ENCODE measurements around the gene DPP6.
"Not testable (repeated sequence)": the region's sequence is repeated elsewhere in the genome, so short reads cannot be mapped to it uniquely, and the experiment has no call there.

Gene DPP6

DNA sequence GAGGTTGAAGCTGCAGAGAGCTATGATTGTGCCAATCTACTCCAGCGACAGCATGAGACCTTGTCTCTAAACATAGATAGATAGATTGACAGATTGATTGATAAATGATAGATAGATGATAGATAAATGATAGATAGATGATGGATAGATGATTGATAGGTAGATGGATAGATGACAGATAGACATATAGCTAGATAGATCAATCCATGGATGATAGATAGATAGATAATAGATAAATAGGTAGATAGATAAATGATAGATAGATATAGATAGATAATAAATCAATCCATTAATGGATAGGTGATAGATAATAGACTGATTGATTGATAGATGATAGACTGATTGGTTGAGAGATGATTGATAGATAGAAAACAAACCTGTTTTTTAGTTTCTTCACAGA, 601.1 kb downstream of the DPP6 start:
- no peak for DNase-seq (ENCODE audit: extremely low read depth, low read depth)
- TF ChIP-seq, protein P1, sequence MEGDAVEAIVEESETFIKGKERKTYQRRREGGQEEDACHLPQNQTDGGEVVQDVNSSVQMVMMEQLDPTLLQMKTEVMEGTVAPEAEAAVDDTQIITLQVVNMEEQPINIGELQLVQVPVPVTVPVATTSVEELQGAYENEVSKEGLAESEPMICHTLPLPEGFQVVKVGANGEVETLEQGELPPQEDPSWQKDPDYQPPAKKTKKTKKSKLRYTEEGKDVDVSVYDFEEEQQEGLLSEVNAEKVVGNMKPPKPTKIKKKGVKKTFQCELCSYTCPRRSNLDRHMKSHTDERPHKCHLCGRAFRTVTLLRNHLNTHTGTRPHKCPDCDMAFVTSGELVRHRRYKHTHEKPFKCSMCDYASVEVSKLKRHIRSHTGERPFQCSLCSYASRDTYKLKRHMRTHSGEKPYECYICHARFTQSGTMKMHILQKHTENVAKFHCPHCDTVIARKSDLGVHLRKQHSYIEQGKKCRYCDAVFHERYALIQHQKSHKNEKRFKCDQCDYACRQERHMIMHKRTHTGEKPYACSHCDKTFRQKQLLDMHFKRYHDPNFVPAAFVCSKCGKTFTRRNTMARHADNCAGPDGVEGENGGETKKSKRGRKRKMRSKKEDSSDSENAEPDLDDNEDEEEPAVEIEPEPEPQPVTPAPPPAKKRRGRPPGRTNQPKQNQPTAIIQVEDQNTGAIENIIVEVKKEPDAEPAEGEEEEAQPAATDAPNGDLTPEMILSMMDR (IDR thresholded peaks at IDR 0.05; ENCODE audit: low read depth, low read length) = no peak

GRCh38 chr7:154656618-154657017, 604.4 kb downstream of the DPP6 start:
- no peak for DNase-seq (ENCODE audit: extremely low read depth, low read depth)
- TF ChIP-seq, protein P1 (IDR thresholded peaks at IDR 0.05; ENCODE audit: low read depth, low read length) = no peak

GRCh38 chr7:154666768-154667167, 614.6 kb downstream of the DPP6 start:
- DNase-seq (ENCODE audit: extremely low read depth, low read depth) = no peak
- TF ChIP-seq, protein P1 (IDR thresholded peaks at IDR 0.05; ENCODE audit: low read depth, low read length) = no peak

GRCh38 chr7:154672659-154673415, 620.6 kb downstream of the DPP6 start:
- DNase-seq (ENCODE audit: extremely low read depth, low read depth) = no peak
- TF ChIP-seq, protein P1 (IDR thresholded peaks at IDR 0.05; ENCODE audit: low read depth, low read length) = no peak

DNA sequence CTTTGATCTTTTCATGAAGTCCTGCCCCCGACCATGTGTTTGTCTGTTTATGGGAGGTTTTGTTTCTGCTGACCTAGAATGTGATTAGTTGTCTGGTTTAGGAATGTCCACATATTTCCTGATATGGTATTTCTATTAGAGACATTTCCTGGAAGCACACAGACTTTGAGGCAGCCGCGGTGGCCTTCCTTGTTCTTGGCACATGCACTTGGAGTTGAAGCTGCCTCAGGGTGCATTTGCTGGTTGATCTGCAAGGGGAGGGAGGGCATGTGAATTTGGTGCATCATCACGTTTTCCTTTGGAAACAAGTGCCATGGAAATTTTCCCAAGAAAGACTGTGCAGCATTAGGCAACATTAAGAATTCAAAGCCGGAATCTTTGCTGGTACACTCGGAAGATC, 622.0 kb downstream of the DPP6 start:
- TF ChIP-seq, protein P1 (IDR thresholded peaks at IDR 0.05; ENCODE audit: low read depth, low read length) = no peak

GRCh38 chr7:154675560-154675959, 623.4 kb downstream of the DPP6 start:
- no peak for DNase-seq (ENCODE audit: extremely low read depth, low read depth)
- TF ChIP-seq, protein P1 (IDR thresholded peaks at IDR 0.05; ENCODE audit: low read depth, low read length) = no peak

More for the DNA sequence above, 622.0 kb downstream of the DPP6 start:
- DNase-seq (ENCODE audit: extremely low read depth, low read depth) = no peak

DNA sequence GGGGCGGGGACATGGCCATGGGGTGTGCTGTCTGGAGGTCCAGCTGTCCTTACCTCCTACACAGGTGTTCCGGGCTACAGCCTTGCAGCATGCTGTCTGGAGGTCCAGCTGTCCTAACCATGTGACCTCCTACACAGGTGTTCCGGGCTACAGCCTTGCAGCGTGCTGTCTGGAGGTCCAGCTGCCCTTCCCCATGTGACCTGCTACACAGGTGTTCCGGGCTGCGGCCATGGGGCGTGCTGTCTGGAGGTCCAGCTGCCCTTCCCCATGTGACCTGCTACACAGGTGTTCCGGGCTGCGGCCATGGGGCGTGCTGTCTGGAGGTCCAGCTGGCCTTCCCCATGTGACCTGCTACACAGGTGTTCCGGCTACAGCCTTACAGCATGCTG, 623.8 kb downstream of the DPP6 start:
- not testable (repeated sequence) for DNase-seq (ENCODE audit: extremely low read depth, low read depth)
